Mesenchymal stem cell (in vitro differentiated cells and primary cell): ENCODE results near the gene USP17L11.
"Not testable (repeated sequence)": the region's sequence is repeated elsewhere in the genome, so short reads cannot be mapped to it uniquely, and the experiment has no call there.

Experiments
- DNase-seq: peaks from one replicate; pipeline ENCODE4 v3.0.0-alpha.2; 2013
- H2AFZ ChIP-seq: one replicate; pipeline ENCODE4 v1.6.1; 2013; ENCODE audit warnings: low read depth, mild to moderate bottlenecking, control low read depth, inconsistent platforms, low read length, moderate library complexity
- H2AK5ac ChIP-seq: 2 replicates; pipeline ENCODE4 v1.6.1; 2013; ENCODE audit warnings: low read length, moderate library complexity, mild to moderate bottlenecking, inconsistent platforms; ENCODE audit not compliant: severe bottlenecking
- H2BK120ac ChIP-seq: one replicate; pipeline ENCODE4 v1.6.1; 2013; ENCODE audit warnings: low read depth, mild to moderate bottlenecking, inconsistent platforms, low read length, moderate library complexity
- H2BK12ac ChIP-seq, 2 experiments: one replicate each; pipeline ENCODE4 v1.6.1; 2013; ENCODE audit warnings: inconsistent platforms in 2 of 2, low read length in 2 of 2, mild to moderate bottlenecking in 2 of 2, moderate library complexity in 2 of 2, control low read depth in 1 of 2
- H2BK15ac ChIP-seq: one replicate; pipeline ENCODE4 v1.6.1; 2013; ENCODE audit warnings: mild to moderate bottlenecking, low read depth, inconsistent platforms; ENCODE audit not compliant: poor library complexity, severe bottlenecking
- H2BK5ac ChIP-seq: 2 replicates; pipeline ENCODE4 v1.6.1; 2013; ENCODE audit warnings: low read depth, mild to moderate bottlenecking, low read length, control low read depth, inconsistent platforms; ENCODE audit not compliant: poor library complexity, severe bottlenecking
- H3K14ac ChIP-seq, 2 experiments: one replicate each; pipeline ENCODE4 v1.6.1; 2013; ENCODE audit warnings: inconsistent platforms in 2 of 2, low read length in 2 of 2, control low read depth in 1 of 2, mild to moderate bottlenecking in 1 of 2, moderate library complexity in 1 of 2
- H3K18ac ChIP-seq, 2 experiments: one replicate each; pipeline ENCODE4 v1.6.1; 2013; ENCODE audit warnings: inconsistent platforms in 2 of 2, low read length in 2 of 2, control low read depth in 1 of 2, low read depth in 1 of 2, mild to moderate bottlenecking in 1 of 2
- H3K23ac ChIP-seq, 2 experiments: one replicate each; pipeline ENCODE4 v1.6.1; 2013; ENCODE audit warnings: inconsistent platforms in 2 of 2, low read length in 2 of 2, mild to moderate bottlenecking in 2 of 2, moderate library complexity in 2 of 2, control low read depth in 1 of 2
- H3K27ac ChIP-seq: 2 replicates; pipeline ENCODE4 v1.5.1; 2013; ENCODE audit warnings: mild to moderate bottlenecking, moderate library complexity, low read length, control low read depth, inconsistent platforms; ENCODE audit not compliant: poor library complexity, severe bottlenecking
- H3K27me3 ChIP-seq, 2 experiments: 2 replicates each; pipeline versions ENCODE4 v1.6.1 to v1.7.0; 2013; ENCODE audit warnings: low read length in 2 of 2, mild to moderate bottlenecking in 2 of 2, moderate library complexity in 2 of 2, control low read depth in 1 of 2, inconsistent platforms in 1 of 2; ENCODE audit not compliant: control insufficient read depth in 1 of 2, insufficient read depth in 1 of 2
- H3K36me3 ChIP-seq, 2 experiments: 2 replicates each; pipeline versions ENCODE4 v1.6.1 to v1.7.0; 2013; ENCODE audit warnings: low read length in 2 of 2, control low read depth in 1 of 2, inconsistent platforms in 1 of 2, low read depth in 1 of 2, mild to moderate bottlenecking in 1 of 2; ENCODE audit not compliant: insufficient read depth in 2 of 2, control insufficient read depth in 1 of 2
- H3K4ac ChIP-seq, 2 experiments: one replicate each; pipeline ENCODE4 v1.6.1; 2013; ENCODE audit warnings: inconsistent platforms in 2 of 2, low read length in 2 of 2, mild to moderate bottlenecking in 2 of 2, moderate library complexity in 2 of 2, control low read depth in 1 of 2, low read depth in 1 of 2
- H3K4me1 ChIP-seq: 2 replicates; pipeline ENCODE4 v1.6.1; 2013; ENCODE audit warnings: low read depth, low read length, control low read depth; ENCODE audit not compliant: control insufficient read depth, insufficient read depth
- H3K4me2 ChIP-seq: 2 replicates; pipeline ENCODE4 v1.6.1; 2013; ENCODE audit warnings: low read length, mild to moderate bottlenecking, inconsistent platforms; ENCODE audit not compliant: poor library complexity, severe bottlenecking
- H3K4me3 ChIP-seq, 2 experiments: 2 replicates each; pipeline versions ENCODE4 v1.5.1 to v1.7.0; 2013; ENCODE audit warnings: low read length in 2 of 2, mild to moderate bottlenecking in 2 of 2, control low read depth in 1 of 2, low read depth in 1 of 2; ENCODE audit not compliant: insufficient read depth in 1 of 2
- H3K79me1 ChIP-seq: replicated peaks from 2 replicates; pipeline ENCODE4 v1.6.1; 2013; ENCODE audit warnings: mild to moderate bottlenecking, control low read depth, low read length, inconsistent platforms; ENCODE audit not compliant: poor library complexity, severe bottlenecking
- H3K9ac ChIP-seq: 2 replicates; pipeline ENCODE4 v1.7.0; 2013; ENCODE audit warnings: mild to moderate bottlenecking, low read length, moderate library complexity
- H3K9me3 ChIP-seq: 2 replicates; pipeline ENCODE4 v1.7.0; 2013; ENCODE audit warnings: mild to moderate bottlenecking, low read length; ENCODE audit not compliant: control insufficient read depth
- H4K8ac ChIP-seq: one replicate; pipeline ENCODE4 v1.6.1; 2013; ENCODE audit warnings: inconsistent platforms, mild to moderate bottlenecking, low read length, moderate library complexity
- H4K91ac ChIP-seq: one replicate; pipeline ENCODE4 v1.6.1; 2013; ENCODE audit warnings: mild to moderate bottlenecking, low read length, inconsistent platforms
- WGBS: methylation state at CpG from one replicate; pipeline ENCODE4 v1.1.7; 2013; ENCODE audit warnings: mixed read lengths; 5-methylcytosine and 5-hydroxymethylcytosine counted together

USP17L11 gene

GRCh38 chr4:9234085-9234484 lies 18.9 kb downstream of the USP17L11 start, which contains the start of gene USP17L15:
TSS of gene USP17L15 (plus strand) at chr4:9234385. CDS start at chr4:9234385, 0 bp downstream.
- H3K14ac ChIP-seq, H3K9me3 ChIP-seq, H2BK12ac ChIP-seq, H2BK120ac ChIP-seq, H3K9ac ChIP-seq, H3K18ac ChIP-seq, H4K91ac ChIP-seq, H2BK15ac ChIP-seq, H2AK5ac ChIP-seq, H3K23ac ChIP-seq, H3K4me2 ChIP-seq, H3K36me3 ChIP-seq, H2AFZ ChIP-seq, H3K4ac ChIP-seq, H3K79me1 ChIP-seq, H3K27ac ChIP-seq, H3K4me3 ChIP-seq, H3K4me1 ChIP-seq, DNase-seq, H2BK5ac ChIP-seq, H4K8ac ChIP-seq, H3K27me3 ChIP-seq: not testable (repeated sequence)
- no CpG with 5 or more reads among the region's 15 CpGs for WGBS

DNA sequence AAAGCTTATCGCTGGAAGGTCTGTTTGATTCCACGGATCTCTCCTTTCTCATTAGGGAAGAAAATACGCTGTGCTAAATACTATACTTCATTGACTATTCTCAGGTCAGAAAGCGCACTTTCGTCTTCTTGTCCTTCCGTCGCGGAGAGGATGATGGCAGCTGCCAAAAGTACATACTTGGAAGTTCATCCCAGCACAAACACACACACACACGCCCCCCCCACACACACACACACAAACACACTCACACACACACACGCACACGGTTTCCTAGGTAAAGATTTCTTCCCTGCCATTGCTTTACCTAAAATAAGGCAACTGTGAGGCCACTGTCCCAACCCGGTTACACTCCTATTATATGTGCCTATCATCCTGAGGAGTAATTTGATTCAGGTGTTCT lies 23.3 kb downstream of the USP17L11 start:
- not testable (repeated sequence) for DNase-seq, H3K9ac ChIP-seq, H3K4ac ChIP-seq, H4K91ac ChIP-seq, H4K8ac ChIP-seq, H2AFZ ChIP-seq, H3K27me3 ChIP-seq, H3K4me3 ChIP-seq, H3K14ac ChIP-seq, H3K23ac ChIP-seq, H2BK120ac ChIP-seq, H2BK5ac ChIP-seq, H3K18ac ChIP-seq, H2BK15ac ChIP-seq, H2BK12ac ChIP-seq, H3K4me1 ChIP-seq, H3K27ac ChIP-seq, H3K79me1 ChIP-seq, H3K36me3 ChIP-seq, H3K9me3 ChIP-seq, H2AK5ac ChIP-seq, H3K4me2 ChIP-seq
- 81% methylated on average over 9 of the region's 12 CpGs for WGBS

- not testable (repeated sequence) for H3K4ac ChIP-seq, H2BK12ac ChIP-seq, H2AFZ ChIP-seq, H3K27ac ChIP-seq, H2BK5ac ChIP-seq, H3K9ac ChIP-seq, H3K27me3 ChIP-seq, H2AK5ac ChIP-seq, H3K36me3 ChIP-seq, H3K79me1 ChIP-seq, H2BK15ac ChIP-seq, H2BK120ac ChIP-seq, H3K4me3 ChIP-seq, H3K14ac ChIP-seq, H3K18ac ChIP-seq, H4K91ac ChIP-seq, H3K4me2 ChIP-seq, H3K4me1 ChIP-seq, DNase-seq, H3K9me3 ChIP-seq, H3K23ac ChIP-seq, H4K8ac ChIP-seq
- WGBS = no CpG with 5 or more reads among the region's 14 CpGs
These were observed 28.4 kb downstream of the USP17L11 start, which contains the start of gene USP17L17 for GRCh38 chr4:9243579-9243978. TSS of gene USP17L17 (plus strand) at chr4:9243879. CDS start at chr4:9243879, 0 bp downstream.

DNA sequence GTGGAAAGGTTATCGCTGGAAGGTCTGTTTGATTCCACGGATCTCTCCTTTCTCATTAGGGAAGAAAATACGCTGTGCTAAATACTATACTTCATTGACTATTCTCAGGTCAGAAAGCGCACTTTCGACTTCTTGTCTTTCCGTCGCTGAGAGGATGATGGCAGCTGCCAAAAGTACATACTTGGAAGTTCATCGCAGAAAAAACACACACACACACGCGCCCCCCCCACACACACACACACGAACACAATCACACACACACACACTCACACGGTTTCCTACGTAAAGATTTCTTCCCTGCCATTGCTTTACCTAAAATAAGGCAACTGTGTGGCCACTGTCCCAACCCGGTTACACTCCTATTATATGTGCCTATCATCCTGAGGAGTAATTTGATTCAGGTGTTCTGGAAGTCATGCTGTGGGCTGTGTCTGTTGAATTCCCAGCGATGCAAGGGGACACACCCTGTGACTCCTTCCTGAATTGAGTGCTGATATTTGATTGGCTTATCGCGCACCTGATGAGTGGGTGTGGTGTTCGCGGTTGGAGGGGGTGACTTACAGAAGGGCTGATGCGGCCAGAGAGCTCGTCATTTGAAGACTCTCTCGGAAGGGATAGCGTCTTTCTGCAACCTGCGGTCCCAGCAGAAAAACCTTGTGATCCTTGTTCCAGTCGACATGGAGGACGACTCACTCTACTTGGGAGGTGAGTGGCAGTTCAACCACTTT lies 32.9 kb downstream of the USP17L11 start, which contains the start of gene USP17L18:
TSS of gene USP17L18 (plus strand) at position 678 of the 728 bp plus-strand sequence. CDS start at position 678, 0 bp downstream.
- not testable (repeated sequence) for H2BK12ac ChIP-seq, H3K36me3 ChIP-seq, H3K4me3 ChIP-seq, DNase-seq, H4K8ac ChIP-seq, H3K4me1 ChIP-seq, H3K23ac ChIP-seq, H3K9me3 ChIP-seq, H4K91ac ChIP-seq, H3K4me2 ChIP-seq, H3K9ac ChIP-seq, H2BK15ac ChIP-seq, H3K79me1 ChIP-seq, H2BK5ac ChIP-seq, H3K27me3 ChIP-seq, H3K4ac ChIP-seq, H3K18ac ChIP-seq, H2AK5ac ChIP-seq, H2AFZ ChIP-seq, H3K14ac ChIP-seq, H2BK120ac ChIP-seq, H3K27ac ChIP-seq
- 83% methylated on average over 9 of the region's 26 CpGs for WGBS
